Measurements from ENCODE around the gene VIM. TPM values are rescaled to one million over a fixed set of nuclear protein-coding genes. Genes with fewer than 3 reads are reported as not detected.

Gene VIM
- total RNA-seq, 2 donors from 2014 or later = 293 to 1,683 TPM

DNA sequence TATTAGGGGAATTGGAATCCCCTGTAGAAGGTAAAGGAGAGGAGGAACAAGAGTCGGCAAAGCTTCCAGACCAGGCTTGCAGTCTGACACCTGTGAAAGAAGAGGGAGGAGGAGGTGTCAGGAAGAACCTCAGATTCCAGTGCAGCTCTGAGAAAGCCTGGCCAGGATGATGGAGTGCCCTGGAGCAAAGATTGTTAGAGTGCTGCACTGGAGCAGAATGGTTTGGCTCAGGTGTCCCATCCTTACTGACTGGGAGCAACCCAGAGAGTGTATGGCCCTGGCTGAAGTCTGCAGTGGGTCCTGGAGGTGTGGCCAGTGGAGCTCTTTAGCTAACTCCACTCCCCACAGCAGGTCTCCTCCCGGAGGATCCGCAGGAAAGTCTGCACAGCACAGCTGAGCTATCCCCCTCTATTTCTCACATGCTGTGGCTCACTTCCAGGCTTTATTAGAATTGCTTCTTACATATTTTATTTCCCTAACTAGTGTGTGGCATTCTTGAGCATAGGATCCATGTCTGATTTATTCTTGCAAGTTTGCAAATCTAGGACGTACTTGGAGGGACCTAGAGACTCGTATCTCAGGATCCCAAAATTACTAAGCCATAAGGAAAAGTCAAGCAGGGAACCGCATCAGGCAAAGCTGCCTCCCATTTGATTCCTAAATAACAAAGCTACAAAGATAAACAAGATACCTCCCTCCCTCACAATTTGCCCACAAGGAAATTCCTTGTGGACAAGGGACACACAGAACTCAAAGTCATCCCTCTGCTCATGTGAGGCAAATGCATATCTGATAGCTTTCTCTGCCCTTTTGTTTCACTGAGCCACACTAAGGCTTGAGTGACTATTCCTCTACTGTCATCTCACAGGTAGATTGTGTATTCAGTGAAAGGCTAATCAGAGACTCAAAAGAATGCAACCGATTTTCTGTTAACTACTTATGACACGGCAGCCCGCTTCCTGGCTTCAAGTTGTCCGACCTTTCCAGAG, 58.8 kb downstream of the VIM start:
- no peak overlapping the region for H3K4me3 ChIP-seq
- no peaks in the 10 kb centered on the region for H3K36me3 ChIP-seq
- no peaks in the 10 kb centered on the region for H3K4me1 ChIP-seq (replicated peaks)
- no peak for DNase-seq (ENCODE audit: low spot score)
- TF ChIP-seq POLR2A (IDR thresholded peaks at IDR 0.05) = no peak
- TF ChIP-seq CTCF (IDR thresholded peaks at IDR 0.05) = no peak
- TF ChIP-seq POLR2AphosphoS5 (IDR thresholded peaks at IDR 0.05) = no peak
- H3K9me3 ChIP-seq = no peaks in the 10 kb centered on the region
- WGBS = 66% methylated on average over 10 of the region's 10 CpGs
- no peak overlapping the region for H3K27ac ChIP-seq
- intact Hi-C loops (cut with DNase I) = no loop called here
- no peaks in the 10 kb centered on the region for H3K27me3 ChIP-seq (replicated peaks; ENCODE audit: insufficient read depth)

Other genes with a start within 250 kb of the VIM start
- gene CUBN, start 98.4 kb upstream of the VIM start, total RNA-seq = 1 to 10 TPM; 1.3 to 9.7 TPM
- 1 to 10 TPM; 6.5 to 9.9 TPM for gene TRDMT1, start 26.6 kb upstream of the VIM start, total RNA-seq
- gene ST8SIA6, start 226.4 kb downstream of the VIM start, total RNA-seq = 1 to 10 TPM; 1.1 to 5.6 TPM